Measurements from ENCODE around the gene GASK1A. TPM values are rescaled to one million over a fixed set of nuclear protein-coding genes. Genes with fewer than 3 reads are reported as not detected.
A peak's percentile ranks its signal among the peaks of the same experiment; 100 is the strongest.

Gene GASK1A
- total and polyA plus RNA-seq, 2 donors (not counting 1 experiment from before 2014, with no cell fraction given) = 0.14 to 1.8 TPM

DNA sequence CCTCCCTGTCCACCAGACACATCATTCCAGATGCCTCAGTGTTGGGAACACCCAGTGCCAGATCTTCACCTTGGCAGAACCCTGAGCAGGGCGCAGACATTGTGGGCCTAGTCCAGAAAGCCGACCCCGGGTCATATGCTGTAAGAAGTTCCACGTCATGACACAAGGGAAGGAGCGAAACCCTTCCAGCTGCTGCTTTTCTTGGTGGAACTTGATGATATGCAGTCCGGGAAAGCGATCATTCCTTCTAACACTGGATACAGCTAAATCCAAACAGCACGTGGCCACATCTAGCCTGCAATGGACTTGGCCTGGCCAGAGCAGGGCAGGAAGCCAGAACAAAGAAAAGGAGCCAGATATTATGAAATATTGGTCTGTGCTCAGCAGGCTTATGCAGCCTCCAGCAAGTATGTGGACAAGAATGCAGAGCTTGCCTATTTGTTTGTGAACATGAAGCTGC is 22.0 kb downstream of the GASK1A start:
- Histone ChIP-seq H3K9ac (ENCODE audit: insufficient read depth, low read length) (no peak overlapping the region), H3K79me2 (ENCODE audit: control insufficient read depth, insufficient read depth, low read length) (no peaks in the 10 kb centered on the region), H3K27me3 (ENCODE audit: control insufficient read depth, insufficient read depth, low read length) (no peaks in the 10 kb centered on the region), H3K36me3 (ENCODE audit: control insufficient read depth, insufficient read depth, low read length) (no peaks in the 10 kb centered on the region), H3K4me2 (ENCODE audit: extremely low read depth, insufficient read depth, low read length) (peak overlapping the region; percentile 58), H3K9me3 (ENCODE audit: control insufficient read depth, insufficient read depth, low read depth, low read length) (no peaks in the 10 kb centered on the region), H3K27ac (ENCODE audit: insufficient read depth, low read length) (peak overlapping the region; percentile 52), H3K4me1 (ENCODE audit: control insufficient read depth, extremely low read depth, insufficient read depth, low read length) (peaks cover 7% of the 10 kb centered on the region), H3K4me3 (replicated peaks in 1 of 4; ENCODE audit: control extremely low read depth in 1 of 4, insufficient read depth in 1 of 4, low read depth in 3 of 4, low read length in 4 of 4) (peak overlapping the region in 1 of 4 experiments; percentile 9), H4K20me1 (ENCODE audit: control insufficient read depth, extremely low read depth, insufficient read depth, low read length) (no peaks in the 10 kb centered on the region), H2AFZ (ENCODE audit: low read length) (no peak overlapping the region)
- TF ChIP-seq EZH2 (IDR thresholded peaks at IDR 0.05; ENCODE audit: low read length, missing control alignments) = no peak
- TF ChIP-seq, protein P1, sequence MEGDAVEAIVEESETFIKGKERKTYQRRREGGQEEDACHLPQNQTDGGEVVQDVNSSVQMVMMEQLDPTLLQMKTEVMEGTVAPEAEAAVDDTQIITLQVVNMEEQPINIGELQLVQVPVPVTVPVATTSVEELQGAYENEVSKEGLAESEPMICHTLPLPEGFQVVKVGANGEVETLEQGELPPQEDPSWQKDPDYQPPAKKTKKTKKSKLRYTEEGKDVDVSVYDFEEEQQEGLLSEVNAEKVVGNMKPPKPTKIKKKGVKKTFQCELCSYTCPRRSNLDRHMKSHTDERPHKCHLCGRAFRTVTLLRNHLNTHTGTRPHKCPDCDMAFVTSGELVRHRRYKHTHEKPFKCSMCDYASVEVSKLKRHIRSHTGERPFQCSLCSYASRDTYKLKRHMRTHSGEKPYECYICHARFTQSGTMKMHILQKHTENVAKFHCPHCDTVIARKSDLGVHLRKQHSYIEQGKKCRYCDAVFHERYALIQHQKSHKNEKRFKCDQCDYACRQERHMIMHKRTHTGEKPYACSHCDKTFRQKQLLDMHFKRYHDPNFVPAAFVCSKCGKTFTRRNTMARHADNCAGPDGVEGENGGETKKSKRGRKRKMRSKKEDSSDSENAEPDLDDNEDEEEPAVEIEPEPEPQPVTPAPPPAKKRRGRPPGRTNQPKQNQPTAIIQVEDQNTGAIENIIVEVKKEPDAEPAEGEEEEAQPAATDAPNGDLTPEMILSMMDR (conservative IDR thresholded peaks at IDR 0.05 in 1 of 2, IDR thresholded peaks at IDR 0.05 in 1 of 2; ENCODE audit: low read depth in 1 of 2, low read length in 2 of 2) = no peak
- peak; percentile 88 to 100 for DNase-seq (ENCODE audit: low read depth in 2 of 2)

DNA sequence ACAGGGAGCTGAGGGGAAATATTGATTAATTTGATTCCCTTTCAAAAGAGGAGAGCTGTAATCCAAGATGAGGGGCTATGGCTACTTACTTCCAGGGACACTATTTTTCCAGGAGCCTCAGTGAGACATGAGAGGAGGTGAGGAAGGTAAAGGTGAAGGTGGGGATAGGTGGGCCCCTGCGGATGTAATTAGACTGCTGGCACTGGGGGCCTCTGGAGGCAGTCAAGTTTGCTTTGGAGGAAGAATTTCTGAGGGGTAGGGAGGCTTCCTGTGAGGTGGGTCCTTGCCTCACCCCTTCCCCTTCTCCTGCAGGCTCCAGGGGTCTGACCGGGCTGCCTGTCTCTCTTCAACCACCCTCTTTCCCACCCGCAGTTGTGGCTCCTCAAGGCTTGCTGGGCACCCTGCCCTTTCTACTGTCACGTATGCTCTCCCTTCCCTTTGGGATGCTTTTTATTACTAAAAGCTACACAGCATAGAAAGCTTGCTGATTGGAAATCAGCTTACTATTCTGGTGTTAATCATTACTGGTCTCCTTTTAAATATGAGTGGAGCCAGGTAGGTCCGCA is 22.5 kb downstream of the GASK1A start:
- peak overlapping the region; percentile 58 for H3K4me2 ChIP-seq (ENCODE audit: extremely low read depth, insufficient read depth, low read length)
- peak overlapping the region in 1 of 4 experiments; percentile 9 for H3K4me3 ChIP-seq (replicated peaks in 1 of 4; ENCODE audit: control extremely low read depth in 1 of 4, insufficient read depth in 1 of 4, low read depth in 3 of 4, low read length in 4 of 4)
- H3K79me2 ChIP-seq (ENCODE audit: control insufficient read depth, insufficient read depth, low read length) = no peaks in the 10 kb centered on the region
- H3K27me3 ChIP-seq (ENCODE audit: control insufficient read depth, insufficient read depth, low read length) = no peaks in the 10 kb centered on the region
- H3K9ac ChIP-seq (ENCODE audit: insufficient read depth, low read length) = no peak overlapping the region
- no peaks in the 10 kb centered on the region for H3K36me3 ChIP-seq (ENCODE audit: control insufficient read depth, insufficient read depth, low read length)
- no peak overlapping the region for H3K27ac ChIP-seq (ENCODE audit: insufficient read depth, low read length)
- H4K20me1 ChIP-seq (ENCODE audit: control insufficient read depth, extremely low read depth, insufficient read depth, low read length) = no peaks in the 10 kb centered on the region
- no peak for DNase-seq (ENCODE audit: low read depth in 2 of 2)
- TF ChIP-seq, protein P1 (conservative IDR thresholded peaks at IDR 0.05 in 1 of 2, IDR thresholded peaks at IDR 0.05 in 1 of 2; ENCODE audit: low read depth in 1 of 2, low read length in 2 of 2) = no peak
- TF ChIP-seq EZH2 (IDR thresholded peaks at IDR 0.05; ENCODE audit: low read length, missing control alignments) = no peak
- peaks cover 7% of the 10 kb centered on the region for H3K4me1 ChIP-seq (ENCODE audit: control insufficient read depth, extremely low read depth, insufficient read depth, low read length)
- H2AFZ ChIP-seq (ENCODE audit: low read length) = no peak overlapping the region
- no peaks in the 10 kb centered on the region for H3K9me3 ChIP-seq (ENCODE audit: control insufficient read depth, insufficient read depth, low read depth, low read length)

DNA sequence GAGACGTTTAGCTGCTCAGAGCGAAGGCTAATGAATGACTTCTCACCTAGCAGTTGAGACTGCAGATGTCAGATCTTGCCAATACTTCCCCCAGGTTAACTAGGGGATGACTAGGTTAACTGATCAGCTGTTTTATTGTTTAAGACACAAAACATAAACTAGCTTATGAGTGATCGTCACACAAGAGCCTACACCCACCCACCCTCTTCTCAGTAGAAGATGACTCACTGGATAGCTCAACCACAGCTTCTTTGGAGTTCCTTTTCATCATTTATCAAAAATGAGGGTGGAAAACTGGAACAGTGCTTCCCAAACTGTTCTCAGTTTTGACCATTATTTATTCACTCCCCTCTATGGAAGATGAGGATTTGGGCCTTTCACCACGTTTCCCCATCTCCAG is 25.2 kb downstream of the GASK1A start:
- H3K9me3 ChIP-seq (ENCODE audit: control insufficient read depth, insufficient read depth, low read depth, low read length) = no peaks in the 10 kb centered on the region
- H3K27ac ChIP-seq (ENCODE audit: insufficient read depth, low read length) = no peak overlapping the region
- no peaks in the 10 kb centered on the region for H4K20me1 ChIP-seq (ENCODE audit: control insufficient read depth, extremely low read depth, insufficient read depth, low read length)
- H3K9ac ChIP-seq (ENCODE audit: insufficient read depth, low read length) = no peak overlapping the region
- no peaks in the 10 kb centered on the region for H3K79me2 ChIP-seq (ENCODE audit: control insufficient read depth, insufficient read depth, low read length)
- no peak overlapping the region for H2AFZ ChIP-seq (ENCODE audit: low read length)
- peak; percentile 80 to 87 for DNase-seq (ENCODE audit: low read depth in 2 of 2)
- peaks cover 7% of the 10 kb centered on the region for H3K4me1 ChIP-seq (ENCODE audit: control insufficient read depth, extremely low read depth, insufficient read depth, low read length)
- H3K4me3 ChIP-seq (replicated peaks in 1 of 4; ENCODE audit: control extremely low read depth in 1 of 4, insufficient read depth in 1 of 4, low read depth in 3 of 4, low read length in 4 of 4) = no peak overlapping the region
- no peak overlapping the region for H3K4me2 ChIP-seq (ENCODE audit: extremely low read depth, insufficient read depth, low read length)
- H3K27me3 ChIP-seq (ENCODE audit: control insufficient read depth, insufficient read depth, low read length) = no peaks in the 10 kb centered on the region
- TF ChIP-seq EZH2 (IDR thresholded peaks at IDR 0.05; ENCODE audit: low read length, missing control alignments) = no peak
- TF ChIP-seq, protein P1 (conservative IDR thresholded peaks at IDR 0.05 in 1 of 2, IDR thresholded peaks at IDR 0.05 in 1 of 2; ENCODE audit: low read depth in 1 of 2, low read length in 2 of 2) = no peak
- H3K36me3 ChIP-seq (ENCODE audit: control insufficient read depth, insufficient read depth, low read length) = no peaks in the 10 kb centered on the region

All from fibroblast of lung (primary cell).